Heart left ventricle (tissue), 16 donors: ENCODE data around the gene NFIB. TPM values are rescaled to one million over a fixed set of nuclear protein-coding genes. Genes with fewer than 3 reads are reported as not detected.

Experiments
- ATAC-seq, 4 donors: fragments of 200-7000 bp; cut with Tn5 transposase; one replicate each; pipeline ENCODE4 v1.9.1; 2020 to 2022; ENCODE audit warnings: moderate library complexity in 4 of 4, mild to moderate bottlenecking in 3 of 4, moderate number of reproducible peaks in 1 of 4
- DNase-seq, 5 donors: peaks; one replicate each; pipeline ENCODE4 v3.0.0-alpha.2; 2020
- H3K27ac ChIP-seq, 12 donors: fragments of 200-600 bp; sonication (generic) in 4 of 12; one replicate each; pipeline versions ENCODE4 v1.5.0 to v1.8.0; 2016 to 2022; ENCODE audit warnings: mild to moderate bottlenecking in 2 of 12
- H3K27me3 ChIP-seq, 9 donors: fragments of 200-600 bp; sonication (generic) in 2 of 9; one replicate each; pipeline versions ENCODE4 v1.5.1 to v1.8.0; 2016 to 2022; ENCODE audit warnings: mild to moderate bottlenecking in 3 of 9
- H3K36me3 ChIP-seq, 9 donors: fragments of 200-600 bp; sonication (generic) in 2 of 9; one replicate each; pipeline versions ENCODE4 v1.5.0 to v1.8.0; 2018 to 2022; ENCODE audit warnings: mild to moderate bottlenecking in 2 of 9
- H3K4me1 ChIP-seq, 12 donors: fragments of 200-600 bp; sonication (generic) in 4 of 12; one replicate each; pipeline versions ENCODE4 v1.5.0 to v1.8.0; 2016 to 2022; ENCODE audit warnings: mild to moderate bottlenecking in 3 of 12
- H3K4me3 ChIP-seq, 12 donors: fragments of 200-600 bp; sonication (generic) in 4 of 12; one replicate each; pipeline versions ENCODE4 v1.5.0 to v1.8.0; 2017 to 2022; ENCODE audit warnings: mild to moderate bottlenecking in 9 of 12, moderate library complexity in 4 of 12
- H3K9me3 ChIP-seq, 12 donors: fragments of 200-600 bp; sonication (generic) in 4 of 12; one replicate each; pipeline versions ENCODE4 v1.5.0 to v1.8.0; 2016 to 2022; ENCODE audit warnings: mild to moderate bottlenecking in 1 of 12
- POLR2A ChIP-seq, 2 donors: fragments of 450-650 bp; IDR thresholded peaks; one replicate each; pipeline ENCODE4 v1.6.1; 2017; ENCODE audit warnings: antibody characterized with exemption in 2 of 2, mild to moderate bottlenecking in 2 of 2, moderate library complexity in 2 of 2
- WGBS, 4 donors: extraction: QIAGEN DNeasy Blood & Tissue Kit in 2 of 4; methylation state at CpG; one replicate each; pipeline versions ENCODE4 v1.1.5 to v1.1.7; 2013 to 2018; 5-methylcytosine and 5-hydroxymethylcytosine counted together
- intact Hi-C, 10 donors: fragments of 100-400 bp; cut with DNase I; formaldehyde crosslinking; loops; one replicate each; pipeline versions ENCODE4 v1.11.1 to v1.14.2; 2022
- polyA plus RNA-seq, 2 donors: library from polyadenylated mRNA; stranded (reverse); fragments of 200-250 nt; gene quantifications; one replicate each; pipeline ENCODE4 v1.2.3, GENCODE V29; 2013
- total RNA-seq, 9 donors: library from RNA; depleted of rRNA in 2 of 9; stranded (reverse); fragments of >200 nt in 2 of 9; fragmentation: NEBNext Ultra II Directional in 3 of 9; extraction: Animal tissue kit (Norgen Biotek cat#: 25700) in 3 of 9; gene quantifications; one replicate each; pipeline versions ENCODE4 v1.1.0 to v1.2.4, GENCODE V29; 2016 to 2023
- TF ChIP-seq, protein P1 (sequence below), 12 donors: fragments of 200-600 bp; sonication (generic) in 4 of 12; IDR thresholded peaks; one replicate each; pipeline versions ENCODE4 v1.5.0 to v1.8.0; 2018 to 2022; ENCODE audit warnings: antibody characterized with exemption in 12 of 12, mild to moderate bottlenecking in 5 of 12
- donor health status: ischemic (EF 13 %, LVEDD 7.1; RV severe dilation, severe dysfunction).
- donor health status: healthy with polysubstance abuse.
- donor health status: DM: no; HTN: yes; CAD: no.
- donor health status: DM: no; HTN: no; CAD: no.
- donor health status: ischemic (EF 25% LVEDD 6.9; RV normal size, moderate dysfunction).
- donor health status: ischemic (EF 25% LVEDD 5.7; RV mildly dilated, moderate dysfunction).
- donor health status: healthy.
- donor health status: DM: yes; HTN: yes; CAD: no.
- donor health status: ischemic (EF 35%, LVEDD 5.7; RV mildly dilated, moderate dysfunction).
- donor health status: nonischemic (EF 11% LVEDD 7.7; RV severe dilation, severe dysfunction).
- donor health status: DM: yes; HTN: yes; CAD: no.
- donor health status: PGD.
- donor health status: ischemic (EF 29% LVEDD 5.4; RV normal size, mild dysfunction).
- donor health status: nonischemic (EF 23%, LVEDD 6.1; RV moderate dilation, normal function).

The NFIB gene
- total and polyA plus RNA-seq, 11 donors: 24.5 to 148 (median 98.2) TPM

GRCh38 chr9:14288433-14288832, 25.5 kb downstream of the NFIB start:
- peaks cover 0 to 71% (median 32%) of the 10 kb centered on the region in 12 donors for H3K4me1 ChIP-seq

DNA sequence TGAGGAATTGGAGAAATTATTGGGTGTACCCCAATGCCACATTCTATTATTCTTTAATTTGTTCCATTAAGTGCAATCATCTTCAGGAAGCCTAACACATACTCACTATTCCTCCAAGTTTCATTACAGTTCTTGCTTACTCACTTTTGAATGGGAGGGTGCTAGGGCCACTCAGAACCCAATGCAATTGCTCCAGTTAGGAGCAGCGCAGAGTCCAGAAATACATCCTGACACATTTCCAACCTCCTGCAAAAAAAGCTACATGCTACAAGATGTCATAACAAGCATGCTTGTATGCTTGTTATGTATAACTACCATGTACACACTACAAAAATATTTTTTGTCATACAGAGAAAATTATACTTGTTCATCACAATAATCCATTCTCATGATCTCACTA, 27.8 kb downstream of the NFIB start:
- DNase-seq: no peak
- Histone ChIP-seq H3K9me3 (no peaks in the 10 kb centered on the region), H3K27ac (no peak overlapping the region), H3K4me3 (no peak overlapping the region), H3K4me1 (peaks cover 0 to 77% (median 44%) of the 10 kb centered on the region in 12 donors), H3K27me3 (no peaks in the 10 kb centered on the region), H3K36me3 (peaks cover 0 to 3% (median 0%) of the 10 kb centered on the region in 9 donors)
- 52 to 79% (median 58%) methylated on average over 1 of the region's 1 CpG for WGBS, 4 donors
- intact Hi-C loops: no loop called here
- TF ChIP-seq, protein P1, sequence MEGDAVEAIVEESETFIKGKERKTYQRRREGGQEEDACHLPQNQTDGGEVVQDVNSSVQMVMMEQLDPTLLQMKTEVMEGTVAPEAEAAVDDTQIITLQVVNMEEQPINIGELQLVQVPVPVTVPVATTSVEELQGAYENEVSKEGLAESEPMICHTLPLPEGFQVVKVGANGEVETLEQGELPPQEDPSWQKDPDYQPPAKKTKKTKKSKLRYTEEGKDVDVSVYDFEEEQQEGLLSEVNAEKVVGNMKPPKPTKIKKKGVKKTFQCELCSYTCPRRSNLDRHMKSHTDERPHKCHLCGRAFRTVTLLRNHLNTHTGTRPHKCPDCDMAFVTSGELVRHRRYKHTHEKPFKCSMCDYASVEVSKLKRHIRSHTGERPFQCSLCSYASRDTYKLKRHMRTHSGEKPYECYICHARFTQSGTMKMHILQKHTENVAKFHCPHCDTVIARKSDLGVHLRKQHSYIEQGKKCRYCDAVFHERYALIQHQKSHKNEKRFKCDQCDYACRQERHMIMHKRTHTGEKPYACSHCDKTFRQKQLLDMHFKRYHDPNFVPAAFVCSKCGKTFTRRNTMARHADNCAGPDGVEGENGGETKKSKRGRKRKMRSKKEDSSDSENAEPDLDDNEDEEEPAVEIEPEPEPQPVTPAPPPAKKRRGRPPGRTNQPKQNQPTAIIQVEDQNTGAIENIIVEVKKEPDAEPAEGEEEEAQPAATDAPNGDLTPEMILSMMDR (IDR thresholded peaks at IDR 0.05): no peak
- TF ChIP-seq POLR2A (IDR thresholded peaks at IDR 0.05): no peak
- peak in 3 of 4 donors; percentile 46 to 71 (median 47) for ATAC-seq

More at GRCh38 chr9:14288433-14288832, 25.5 kb downstream of the NFIB start:
- Histone ChIP-seq H3K27me3 (no peaks in the 10 kb centered on the region), H3K36me3 (no peaks in the 10 kb centered on the region), H3K9me3 (no peaks in the 10 kb centered on the region), H3K4me3 (no peak overlapping the region), H3K27ac (peak overlapping the region in 7 of 12 donors; percentile 7 to 57 (median 39))
- TF ChIP-seq, protein P1 (IDR thresholded peaks at IDR 0.05): no peak
- TF ChIP-seq POLR2A (IDR thresholded peaks at IDR 0.05): no peak
- no peak for DNase-seq
- peak; percentile 84 to 85 (median 85) for ATAC-seq
- WGBS, 4 donors: 40 to 56% (median 45%) methylated on average over 4 of the region's 4 CpGs
- intact Hi-C loops: no loop called here

DNA sequence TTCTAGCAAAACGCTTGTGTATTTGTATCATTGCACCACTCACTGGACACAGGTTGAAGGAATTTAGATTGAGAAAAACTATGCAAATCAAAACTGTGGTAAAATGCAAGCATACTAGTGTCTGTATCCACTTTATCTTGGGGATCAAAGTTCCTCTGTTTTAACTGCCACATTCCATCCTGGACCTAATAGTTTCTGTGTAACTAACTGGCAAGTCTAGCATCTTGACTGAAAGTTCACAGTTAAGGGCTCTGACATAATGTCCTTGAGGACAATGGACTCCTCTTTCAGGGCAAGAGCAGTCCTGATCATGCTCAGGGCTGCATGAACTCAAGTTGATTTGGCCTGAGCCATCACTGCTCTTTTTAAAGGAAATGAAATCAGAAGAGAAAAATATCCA, 30.7 kb downstream of the NFIB start:
- WGBS, 4 donors: 67 to 76% (median 68%) methylated on average over 1 of the region's 1 CpG
- intact Hi-C loops: no loop called here
- Histone ChIP-seq H3K9me3 (no peaks in the 10 kb centered on the region), H3K4me1 (peaks cover 0 to 81% (median 47%) of the 10 kb centered on the region in 12 donors), H3K27me3 (no peaks in the 10 kb centered on the region), H3K27ac (peak overlapping the region in 1 of 12 donors; percentile 19), H3K36me3 (peaks cover 0 to 3% (median 0%) of the 10 kb centered on the region in 9 donors), H3K4me3 (no peak overlapping the region)
- DNase-seq (no peak), ATAC-seq (peak in 1 of 4 donors; percentile 61)
- TF ChIP-seq POLR2A (IDR thresholded peaks at IDR 0.05): no peak
- TF ChIP-seq, protein P1 (IDR thresholded peaks at IDR 0.05): no peak

DNA sequence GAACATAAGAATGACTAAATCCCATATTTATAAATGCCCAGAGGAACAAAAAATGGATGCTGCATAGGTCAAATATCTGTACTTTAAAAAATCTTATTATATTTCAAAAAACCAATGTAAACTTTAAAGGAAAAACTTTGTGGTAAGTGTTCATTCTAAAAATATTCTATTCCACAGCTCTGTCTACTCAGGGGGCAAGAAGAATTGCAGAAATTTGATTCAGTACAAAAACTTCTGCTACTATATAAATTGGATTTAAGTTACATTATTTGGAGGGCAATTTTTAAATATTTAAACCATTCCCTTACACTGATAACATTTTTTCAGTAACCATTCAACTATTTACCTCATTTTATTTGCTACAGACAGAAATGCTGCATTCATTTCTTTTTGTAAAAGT, 32.1 kb downstream of the NFIB start:
- TF ChIP-seq POLR2A (IDR thresholded peaks at IDR 0.05): no peak
- TF ChIP-seq, protein P1 (IDR thresholded peaks at IDR 0.05): no peak
- no peak overlapping the region for H3K4me3 ChIP-seq
- peaks cover 3 to 87% (median 58%) of the 10 kb centered on the region in 12 donors for H3K4me1 ChIP-seq
- H3K9me3 ChIP-seq: no peaks in the 10 kb centered on the region
- no peak overlapping the region for H3K27ac ChIP-seq
- no peaks in the 10 kb centered on the region for H3K27me3 ChIP-seq
- DNase-seq (no peak), ATAC-seq (no peak)
- intact Hi-C loops: no loop called here
- H3K36me3 ChIP-seq: peaks cover 0 to 3% (median 0%) of the 10 kb centered on the region in 9 donors
